ENCODE results near the gene PDRG1. TPM values are rescaled to one million over a fixed set of nuclear protein-coding genes. Genes with fewer than 3 reads are reported as not detected.

The PDRG1 gene
- total and polyA plus RNA-seq, 12 donors, result 6.4 to 12.8 (median 7.5) TPM

DNA sequence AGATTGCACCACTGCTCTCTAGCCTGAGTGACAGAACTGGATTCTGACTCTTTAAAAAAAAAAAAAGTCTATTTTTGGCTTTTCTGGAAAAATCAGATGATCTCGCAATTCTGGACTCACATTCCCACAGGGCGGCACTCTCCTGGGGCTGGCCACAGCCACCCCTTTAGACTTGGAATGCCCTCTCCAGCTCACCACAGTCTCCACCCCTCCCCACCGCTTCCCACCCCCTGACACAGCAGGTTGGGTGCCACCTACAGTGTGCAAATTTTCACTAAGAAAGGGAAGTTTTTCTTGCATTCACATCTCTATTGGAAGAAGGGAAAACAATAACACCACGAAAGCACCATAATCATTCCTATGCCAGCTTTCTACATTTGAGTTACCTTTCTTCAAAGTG is 15.4 kb downstream of the PDRG1 start:
- ATAC-seq (no peak), DNase-seq (no peak)
- Histone ChIP-seq H3K4me3 (no peak overlapping the region), H3K4me1 (no peaks in the 10 kb centered on the region), H3K36me3 (no peaks in the 10 kb centered on the region), H3K27ac (no peak overlapping the region), H3K9me3 (no peaks in the 10 kb centered on the region), H3K27me3 (no peaks in the 10 kb centered on the region)
- intact Hi-C loops (cut with DNase I), result no loop called here
- TF ChIP-seq, protein P1, sequence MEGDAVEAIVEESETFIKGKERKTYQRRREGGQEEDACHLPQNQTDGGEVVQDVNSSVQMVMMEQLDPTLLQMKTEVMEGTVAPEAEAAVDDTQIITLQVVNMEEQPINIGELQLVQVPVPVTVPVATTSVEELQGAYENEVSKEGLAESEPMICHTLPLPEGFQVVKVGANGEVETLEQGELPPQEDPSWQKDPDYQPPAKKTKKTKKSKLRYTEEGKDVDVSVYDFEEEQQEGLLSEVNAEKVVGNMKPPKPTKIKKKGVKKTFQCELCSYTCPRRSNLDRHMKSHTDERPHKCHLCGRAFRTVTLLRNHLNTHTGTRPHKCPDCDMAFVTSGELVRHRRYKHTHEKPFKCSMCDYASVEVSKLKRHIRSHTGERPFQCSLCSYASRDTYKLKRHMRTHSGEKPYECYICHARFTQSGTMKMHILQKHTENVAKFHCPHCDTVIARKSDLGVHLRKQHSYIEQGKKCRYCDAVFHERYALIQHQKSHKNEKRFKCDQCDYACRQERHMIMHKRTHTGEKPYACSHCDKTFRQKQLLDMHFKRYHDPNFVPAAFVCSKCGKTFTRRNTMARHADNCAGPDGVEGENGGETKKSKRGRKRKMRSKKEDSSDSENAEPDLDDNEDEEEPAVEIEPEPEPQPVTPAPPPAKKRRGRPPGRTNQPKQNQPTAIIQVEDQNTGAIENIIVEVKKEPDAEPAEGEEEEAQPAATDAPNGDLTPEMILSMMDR (IDR thresholded peaks at IDR 0.05), result no peak
- whole genome bisulfite sequencing, 2 donors, result 71 to 88% methylated on average over 4 of the region's 4 CpGs

DNA sequence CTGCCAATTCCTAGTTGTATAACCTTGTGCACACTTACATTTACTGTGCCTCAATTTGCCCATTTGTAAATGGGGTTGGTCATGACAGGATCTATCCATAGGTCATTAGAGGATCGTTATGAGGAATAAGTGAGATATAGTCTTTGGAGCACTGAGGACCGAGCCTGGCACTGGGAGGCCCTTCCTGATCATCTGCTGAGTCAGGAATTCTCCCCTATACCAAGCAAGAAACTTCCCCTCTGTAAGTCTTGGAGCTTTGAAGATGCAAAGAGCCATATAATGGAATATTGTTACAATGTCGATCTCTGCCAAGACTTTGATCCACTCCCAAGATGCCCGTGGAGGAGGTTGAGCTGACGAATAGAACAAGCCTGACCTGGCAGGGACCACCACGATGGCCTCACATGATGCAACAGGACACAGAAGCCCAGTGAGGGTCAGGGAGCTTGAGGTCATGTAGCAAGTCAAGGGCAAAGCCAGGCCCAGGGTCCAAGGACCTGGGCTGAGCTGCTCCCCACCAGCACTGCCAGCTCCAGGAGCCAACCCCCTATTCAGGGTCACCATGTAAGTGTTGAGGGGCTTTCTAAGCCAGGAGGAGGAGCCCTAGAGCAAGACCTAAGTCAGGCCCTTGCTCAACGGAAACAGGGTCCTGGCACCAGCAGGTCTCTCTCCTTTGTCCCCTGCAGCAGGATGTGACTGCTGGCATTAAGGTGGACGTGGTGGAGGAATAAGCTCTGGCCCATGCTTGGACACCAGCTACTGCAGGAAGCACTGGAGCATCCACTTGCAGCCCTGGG is 16.7 kb downstream of the PDRG1 start:
- TF ChIP-seq, protein P1 (IDR thresholded peaks at IDR 0.05), result peak in 1 of 9 donors; percentile 12
- H3K9me3 ChIP-seq, result no peaks in the 10 kb centered on the region
- H3K4me3 ChIP-seq, result no peak overlapping the region
- DNase-seq, result no peak
- H3K27me3 ChIP-seq, result no peaks in the 10 kb centered on the region
- intact Hi-C loops (cut with DNase I), result no loop called here
- no peaks in the 10 kb centered on the region for H3K4me1 ChIP-seq
- ATAC-seq, result no peak
- 70 to 78% methylated on average over 8 of the region's 8 CpGs for WGBS, 2 donors
- H3K27ac ChIP-seq, result no peak overlapping the region
- H3K36me3 ChIP-seq, result no peaks in the 10 kb centered on the region

DNA sequence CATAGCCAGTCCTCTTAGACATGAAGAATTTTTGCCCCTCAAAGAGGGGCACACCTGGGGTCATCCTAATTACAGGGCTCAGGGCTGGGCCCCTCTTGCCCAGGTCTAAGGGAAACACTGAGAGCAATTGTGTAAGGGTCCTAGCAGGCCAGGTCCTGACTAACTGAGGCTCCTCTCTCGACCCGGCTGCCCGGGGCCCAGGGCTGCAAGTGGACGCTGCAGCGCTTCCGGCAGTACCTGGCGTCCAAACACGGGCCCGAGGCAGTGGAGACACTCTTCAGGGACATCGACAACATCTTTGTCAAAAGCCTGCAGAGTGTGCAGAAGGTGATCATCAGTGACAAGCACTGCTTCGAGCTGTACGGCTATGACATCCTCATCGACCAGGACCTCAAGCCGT is 17.4 kb downstream of the PDRG1 start:
- intact Hi-C loops (cut with DNase I), result no loop called here
- H3K4me1 ChIP-seq, result no peaks in the 10 kb centered on the region
- no peaks in the 10 kb centered on the region for H3K36me3 ChIP-seq
- 82 to 88% methylated on average over 14 of the region's 14 CpGs for WGBS, 2 donors
- no peak overlapping the region for H3K4me3 ChIP-seq
- DNase-seq (no peak), ATAC-seq (no peak)
- TF ChIP-seq, protein P1 (IDR thresholded peaks at IDR 0.05), result no peak
- no peaks in the 10 kb centered on the region for H3K9me3 ChIP-seq
- no peaks in the 10 kb centered on the region for H3K27me3 ChIP-seq
- no peak overlapping the region for H3K27ac ChIP-seq

DNA sequence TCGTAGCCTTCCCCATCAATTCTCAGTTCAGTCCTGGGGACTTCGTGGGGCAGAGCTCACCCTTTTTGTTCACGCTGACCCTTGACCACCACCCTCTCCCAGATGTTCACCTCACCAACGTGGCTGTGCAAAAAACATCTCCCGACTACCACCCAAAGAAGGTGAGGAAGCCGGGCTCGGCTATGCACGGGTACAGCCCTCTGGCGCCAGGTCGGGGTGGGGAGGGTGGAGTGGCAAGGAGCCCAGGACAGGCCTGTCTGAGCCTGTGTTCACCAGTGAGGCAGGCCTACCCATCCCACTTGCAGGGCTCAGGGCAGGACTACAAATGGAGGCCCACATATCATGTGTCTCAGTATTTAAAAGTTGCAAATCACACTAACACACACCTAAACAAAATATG is 18.1 kb downstream of the PDRG1 start:
- H3K27ac ChIP-seq, result no peak overlapping the region
- ATAC-seq, result no peak
- WGBS, 2 donors, result 86 to 89% methylated on average over 10 of the region's 10 CpGs
- no peaks in the 10 kb centered on the region for H3K27me3 ChIP-seq
- H3K4me1 ChIP-seq, result no peaks in the 10 kb centered on the region
- no peaks in the 10 kb centered on the region for H3K9me3 ChIP-seq
- DNase-seq, result no peak
- TF ChIP-seq, protein P1 (IDR thresholded peaks at IDR 0.05), result no peak
- H3K4me3 ChIP-seq, result no peak overlapping the region
- intact Hi-C loops (cut with DNase I), result no loop called here
- H3K36me3 ChIP-seq, result no peaks in the 10 kb centered on the region
